Skeletal muscle cell (primary cell): Measurements from ENCODE around the gene SLC31A2.

ENCODE experiments used
- DNase-seq: peaks from one replicate; pipeline ENCODE4 v3.0.0-alpha.2; 2010; ENCODE audit warnings: low read depth
- H3K4me3 ChIP-seq: 2 replicates; pipeline ENCODE4 v1.5.1; 2011; ENCODE audit warnings: low read depth, mild to moderate bottlenecking, control low read depth, low read length, moderate library complexity

SLC31A2 gene

DNA sequence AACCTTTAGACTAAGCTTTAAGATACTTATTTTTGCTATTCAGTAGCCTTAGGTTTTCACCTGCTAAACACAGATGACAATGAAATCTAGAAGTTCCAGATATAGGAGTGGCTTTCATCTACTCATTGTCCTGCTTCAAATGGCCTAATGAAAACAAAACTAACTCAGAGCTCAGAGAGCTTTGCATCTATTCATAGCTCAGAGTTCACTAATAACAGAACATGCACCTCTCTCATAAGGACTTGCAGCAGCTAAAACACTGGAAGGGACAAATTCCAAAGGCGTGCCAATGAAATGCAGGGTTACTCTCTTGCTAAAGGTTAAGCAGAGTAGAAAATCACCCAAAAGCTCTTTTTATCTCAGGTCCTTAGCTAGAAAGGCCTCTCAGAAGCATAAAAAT, 29.0 kb downstream of the SLC31A2 start:
- DNase-seq, result no peak
- H3K4me3 ChIP-seq, result no peak overlapping the region

DNA sequence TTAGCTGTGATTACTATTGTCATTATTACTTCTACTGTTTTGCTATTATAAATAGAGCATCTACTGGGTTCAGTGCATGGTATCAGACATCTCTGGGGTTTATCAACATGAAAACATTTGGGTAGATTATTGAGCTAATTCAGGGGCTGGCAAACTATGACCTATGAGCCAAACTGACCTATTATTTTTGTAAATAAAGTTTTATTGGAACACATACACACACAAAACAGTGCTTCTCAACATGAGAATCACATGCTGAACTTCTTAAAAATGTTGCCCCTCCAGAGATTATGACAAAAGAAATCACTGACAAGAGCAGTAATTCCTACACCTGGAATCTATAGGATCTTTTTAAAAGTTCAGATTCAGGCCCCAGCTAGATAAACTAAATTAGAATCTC, 30.4 kb downstream of the SLC31A2 start:
- no peak overlapping the region for H3K4me3 ChIP-seq
- DNase-seq, result no peak

DNA sequence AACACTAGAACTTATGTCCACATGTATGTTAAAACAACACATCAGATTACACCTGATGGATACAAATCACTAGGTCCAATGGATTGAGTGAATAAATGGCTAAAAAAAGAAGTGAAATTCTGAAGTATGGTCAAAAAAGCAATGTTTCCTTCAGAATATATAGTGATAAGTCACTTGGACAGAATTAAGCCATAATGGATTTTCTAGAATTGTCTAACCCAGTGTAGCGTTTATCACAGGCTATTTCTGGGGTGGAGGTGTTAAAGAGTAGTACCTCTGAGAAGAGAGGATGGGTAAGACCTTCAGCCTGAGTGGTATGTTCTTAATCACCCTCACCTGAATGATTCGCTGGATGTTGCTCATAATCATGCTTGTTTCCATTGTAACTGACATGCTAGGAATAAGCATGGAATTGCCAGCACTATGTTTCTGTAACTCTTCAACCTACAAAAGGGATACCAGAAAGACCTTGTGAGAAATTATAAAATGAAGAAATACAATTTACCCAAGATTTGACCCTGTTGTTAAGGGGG, 33.2 kb downstream of the SLC31A2 start:
- DNase-seq, result no peak
- no peak overlapping the region for H3K4me3 ChIP-seq

DNA sequence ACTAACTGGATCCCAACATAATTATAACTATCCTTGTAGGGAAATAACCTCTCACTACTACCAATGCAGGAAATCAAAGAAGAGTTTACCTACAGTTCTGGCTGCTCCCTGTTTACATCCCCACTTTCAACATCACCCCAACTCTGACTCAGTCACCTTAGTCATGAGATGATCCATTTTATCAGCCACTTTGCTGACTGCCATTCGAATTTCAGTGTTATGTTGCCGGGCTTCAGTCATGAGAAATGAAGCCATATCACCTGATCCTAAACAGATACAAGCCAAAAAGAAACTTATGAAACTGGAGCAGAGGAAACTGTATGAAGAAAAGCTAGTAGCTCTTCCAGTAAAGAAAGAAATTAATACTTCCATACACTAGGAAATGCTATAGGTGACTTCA, 33.7 kb downstream of the SLC31A2 start:
- H3K4me3 ChIP-seq, result no peak overlapping the region
- no peak for DNase-seq

DNA sequence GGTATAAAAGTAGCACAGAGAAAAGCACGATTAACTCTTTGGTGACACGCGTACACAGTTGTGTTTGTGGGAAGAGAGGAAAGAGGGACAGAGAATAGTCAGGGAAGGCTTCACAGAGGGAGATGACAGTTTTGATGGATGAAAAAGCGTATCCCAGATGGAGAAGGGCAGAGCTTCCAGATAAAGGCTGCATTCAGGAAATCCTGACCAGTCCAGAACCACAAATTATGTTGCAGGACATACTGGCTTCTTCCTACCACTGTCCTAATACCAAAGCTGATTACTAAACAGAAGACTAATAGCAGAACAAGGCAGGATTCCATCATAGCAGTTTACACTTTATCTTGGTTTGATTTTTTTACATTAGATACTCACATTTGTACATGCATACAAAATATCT, 34.5 kb downstream of the SLC31A2 start:
- no peak overlapping the region for H3K4me3 ChIP-seq
- DNase-seq, result no peak

DNA sequence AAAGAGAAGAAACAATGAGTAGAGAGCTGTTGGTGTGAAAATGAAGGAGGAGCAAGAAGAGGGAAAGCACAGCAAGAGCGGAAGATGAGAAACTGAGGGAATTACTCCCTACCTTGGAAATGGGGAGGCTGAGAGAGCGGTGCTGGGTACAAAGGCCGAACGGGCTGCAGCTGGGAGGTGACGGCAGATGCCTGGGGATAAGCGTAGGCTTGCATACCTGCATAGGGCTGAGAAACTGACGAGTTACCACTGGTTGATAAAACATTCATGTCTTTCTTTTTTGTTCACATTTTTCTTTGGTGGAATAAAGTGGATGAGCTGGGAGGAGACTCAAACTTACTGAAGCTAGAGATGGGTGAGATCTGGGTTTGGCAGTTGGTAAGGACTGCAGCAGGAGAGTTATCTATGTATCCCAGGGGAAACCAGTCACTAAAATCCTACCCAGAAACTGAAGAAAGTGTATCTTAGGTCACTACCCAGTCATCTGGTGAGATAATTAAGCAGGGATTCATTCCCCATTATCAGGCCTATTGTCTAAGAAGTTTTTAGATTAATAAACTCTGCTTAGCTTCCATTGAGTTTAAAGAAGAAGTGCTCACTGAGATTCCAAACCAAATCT, 35.4 kb downstream of the SLC31A2 start:
- no peak overlapping the region for H3K4me3 ChIP-seq
- DNase-seq, result no peak

DNA sequence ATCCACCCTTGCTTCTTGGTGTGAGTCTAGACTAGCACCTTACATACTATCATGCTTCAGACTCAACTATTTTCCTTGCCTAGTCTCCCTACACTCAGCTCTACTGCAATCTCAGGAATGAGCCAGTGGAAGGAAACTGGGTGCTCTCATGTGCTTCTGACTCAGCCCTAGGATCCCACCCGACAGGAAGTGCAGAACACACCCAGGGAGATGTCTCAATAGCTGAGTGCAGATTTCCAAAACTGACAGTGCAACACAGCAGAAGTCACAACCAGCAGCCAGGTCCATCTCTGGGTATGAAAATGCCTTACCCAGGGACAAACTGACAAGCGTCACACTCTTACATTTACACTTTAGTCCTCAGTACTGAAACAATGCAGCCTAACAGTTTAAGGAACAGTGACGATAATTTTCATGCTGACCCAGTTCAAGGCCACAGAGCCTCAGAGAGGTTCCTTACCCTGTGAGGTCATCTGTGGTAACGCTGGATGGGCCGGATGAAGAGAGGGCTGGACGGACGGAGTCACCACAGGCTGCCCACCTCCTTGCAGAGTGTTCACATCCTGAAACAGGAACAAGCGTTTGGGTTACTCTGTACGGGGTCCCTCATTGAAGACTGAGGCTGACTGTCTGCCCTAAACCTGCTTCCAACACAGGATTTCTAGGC, 37.3 kb downstream of the SLC31A2 start:
- H3K4me3 ChIP-seq, result no peak overlapping the region
- DNase-seq, result peak; percentile 64

DNA sequence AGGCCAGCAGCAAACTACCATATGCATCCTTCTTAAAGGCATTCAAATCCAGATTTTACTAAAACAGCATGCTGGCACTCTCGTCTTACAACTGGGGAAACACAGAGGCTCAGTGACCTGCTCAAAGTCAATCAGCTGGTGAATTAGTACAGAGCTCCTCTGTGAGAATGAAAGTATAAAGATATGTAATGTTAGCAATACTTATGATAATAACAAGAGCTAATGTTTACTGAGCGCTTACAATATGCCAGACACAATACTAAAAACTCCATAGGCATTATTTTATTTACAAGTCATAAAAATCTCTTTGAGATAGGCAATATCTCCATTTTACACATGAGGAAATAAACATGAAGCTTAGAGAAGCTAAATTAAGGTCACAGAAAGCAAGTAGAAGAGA, 41.6 kb downstream of the SLC31A2 start:
- H3K4me3 ChIP-seq, result no peak overlapping the region
- no peak for DNase-seq

DNA sequence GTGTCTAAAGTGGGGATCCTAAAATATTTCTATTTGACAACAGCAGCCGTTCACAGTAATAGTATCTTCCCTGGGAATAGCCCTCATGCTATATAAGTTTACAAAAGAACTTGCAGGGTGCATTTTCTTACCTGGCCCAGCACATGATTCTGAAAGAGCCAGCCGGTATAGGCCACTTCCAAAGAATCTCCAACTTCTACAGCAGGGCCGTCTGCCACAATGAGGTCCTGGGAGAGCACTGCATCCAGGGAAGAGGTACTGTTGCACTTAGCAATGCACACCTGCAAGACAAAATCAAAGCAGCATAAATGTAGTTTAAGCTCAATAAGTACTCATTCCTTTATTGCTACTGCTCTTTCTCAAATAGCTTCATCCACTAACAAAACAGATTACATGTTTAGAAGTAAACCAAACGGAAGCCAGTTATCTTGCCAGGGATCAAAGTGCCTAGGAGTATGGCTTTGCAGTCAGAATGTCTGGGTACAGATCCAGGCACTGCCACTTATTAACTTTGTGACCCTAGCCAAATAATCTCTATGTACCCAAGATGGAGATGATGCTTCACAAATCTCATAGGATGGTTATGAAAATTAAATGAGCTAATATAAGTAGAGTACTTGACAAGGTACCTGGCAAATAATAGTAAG, 49.0 kb downstream of the SLC31A2 start:
- H3K4me3 ChIP-seq, result no peak overlapping the region
- no peak for DNase-seq

DNA sequence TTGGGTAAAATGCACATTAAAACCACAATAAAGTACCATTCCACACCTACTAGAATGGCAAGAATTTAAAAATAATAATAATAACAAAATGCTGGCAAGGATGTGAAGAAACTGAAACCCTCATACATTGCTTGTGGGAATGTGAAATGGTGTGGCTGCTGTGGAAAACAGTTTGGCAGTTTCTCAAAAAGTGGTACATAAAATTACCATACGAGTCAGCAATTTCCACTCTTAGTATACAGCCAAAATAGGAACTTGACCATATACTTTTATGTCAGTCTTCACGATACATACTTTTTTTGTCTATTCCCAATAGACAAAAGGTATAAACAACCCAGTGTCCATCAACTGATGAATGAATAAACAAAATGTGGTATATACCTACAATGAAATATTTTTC, 54.6 kb downstream of the SLC31A2 start:
- no peak for DNase-seq
- H3K4me3 ChIP-seq, result no peak overlapping the region

DNA sequence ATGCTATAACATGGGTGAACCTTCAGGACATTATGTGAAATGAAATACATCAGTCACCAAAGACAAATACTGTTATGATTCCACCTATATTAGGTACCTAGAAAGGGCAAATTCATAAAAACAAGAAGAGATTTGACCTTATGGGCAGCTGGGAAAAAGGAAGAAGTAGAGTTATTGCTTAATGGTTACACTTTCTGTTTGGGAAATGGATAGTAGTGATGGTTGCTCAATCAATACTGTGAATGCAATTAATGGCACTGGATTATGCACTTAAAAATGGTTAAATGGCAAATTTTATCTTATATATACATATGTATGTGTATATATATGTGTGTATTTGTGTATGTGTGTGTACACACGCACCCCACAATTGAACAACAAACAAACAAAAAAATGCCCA, 55.1 kb downstream of the SLC31A2 start:
- no peak overlapping the region for H3K4me3 ChIP-seq
- no peak for DNase-seq

DNA sequence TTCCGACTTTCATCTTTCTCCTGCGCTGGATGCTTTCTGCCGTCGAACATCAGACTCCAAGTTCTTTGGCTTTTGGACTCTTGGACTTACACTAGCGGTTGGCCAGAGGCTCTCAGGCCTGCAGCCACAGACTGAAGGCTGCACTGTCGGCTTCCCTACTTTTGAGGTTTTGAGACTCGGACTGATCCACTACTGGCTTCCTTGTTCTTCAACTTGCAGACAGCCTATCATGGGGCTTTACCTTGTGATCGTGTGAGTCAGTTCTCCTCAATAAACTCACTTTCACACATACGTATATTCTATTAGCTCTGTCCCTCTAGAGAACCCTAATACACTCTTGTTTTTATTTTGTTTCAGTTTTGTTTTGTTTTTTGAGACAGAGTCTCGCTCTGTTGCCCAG, 60.0 kb downstream of the SLC31A2 start:
- DNase-seq, result no peak
- H3K4me3 ChIP-seq, result no peak overlapping the region
